ENCODE measurements around the gene RANBP10. TPM values are rescaled to one million over a fixed set of nuclear protein-coding genes. Genes with fewer than 3 reads are reported as not detected.
"Not testable (repeated sequence)": the region's sequence is repeated elsewhere in the genome, so short reads cannot be mapped to it uniquely, and the experiment has no call there.

The RANBP10 gene
- total RNA-seq, 1 donor from 2014 or later, result 11.4 TPM

DNA sequence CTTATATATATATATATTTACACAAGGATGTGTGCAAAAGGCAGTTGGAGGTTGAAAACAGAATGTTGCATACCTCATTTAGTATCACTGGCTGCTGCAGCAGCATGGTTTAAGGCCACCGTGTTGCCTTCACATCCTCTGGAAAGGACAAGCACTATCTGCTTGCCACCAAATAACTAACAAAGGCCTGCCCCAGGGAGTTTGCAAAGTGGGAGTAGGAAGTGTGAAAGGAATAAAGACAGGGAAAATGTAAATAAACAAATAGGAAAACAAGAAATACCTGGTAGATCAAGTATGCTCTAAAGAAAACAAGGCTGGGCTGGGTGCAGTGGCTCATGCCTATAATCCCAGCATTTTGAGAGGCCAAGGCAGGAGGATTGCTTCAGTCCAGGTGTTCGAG is 53.7 kb downstream of the RANBP10 start:
- H3K9me3 Mint-ChIP-seq, result no peaks in the 10 kb centered on the region
- Histone ChIP-seq H3K4me3 (no peak overlapping the region), H3K4me1 (no peaks in the 10 kb centered on the region), H3K4me2 (no peak overlapping the region), H3K27me3 (no peaks in the 10 kb centered on the region), H4K20me1 (ENCODE audit: low read depth) (peaks cover 9% of the 10 kb centered on the region), H3K27ac (no peak overlapping the region), H3K9ac (no peak overlapping the region), H3K36me3 (no peaks in the 10 kb centered on the region), H3K79me2 (ENCODE audit: low read depth) (no peaks in the 10 kb centered on the region), H3F3A (ENCODE audit: low read depth) (no peaks in the 10 kb centered on the region), H3K9me3 (ENCODE audit: low read depth) (no peaks in the 10 kb centered on the region), H2AFZ (replicated peaks) (no peak overlapping the region)
- TF ChIP-seq EZH2phosphoT487 (IDR thresholded peaks at IDR 0.05), result no peak
- TF ChIP-seq, protein P1, sequence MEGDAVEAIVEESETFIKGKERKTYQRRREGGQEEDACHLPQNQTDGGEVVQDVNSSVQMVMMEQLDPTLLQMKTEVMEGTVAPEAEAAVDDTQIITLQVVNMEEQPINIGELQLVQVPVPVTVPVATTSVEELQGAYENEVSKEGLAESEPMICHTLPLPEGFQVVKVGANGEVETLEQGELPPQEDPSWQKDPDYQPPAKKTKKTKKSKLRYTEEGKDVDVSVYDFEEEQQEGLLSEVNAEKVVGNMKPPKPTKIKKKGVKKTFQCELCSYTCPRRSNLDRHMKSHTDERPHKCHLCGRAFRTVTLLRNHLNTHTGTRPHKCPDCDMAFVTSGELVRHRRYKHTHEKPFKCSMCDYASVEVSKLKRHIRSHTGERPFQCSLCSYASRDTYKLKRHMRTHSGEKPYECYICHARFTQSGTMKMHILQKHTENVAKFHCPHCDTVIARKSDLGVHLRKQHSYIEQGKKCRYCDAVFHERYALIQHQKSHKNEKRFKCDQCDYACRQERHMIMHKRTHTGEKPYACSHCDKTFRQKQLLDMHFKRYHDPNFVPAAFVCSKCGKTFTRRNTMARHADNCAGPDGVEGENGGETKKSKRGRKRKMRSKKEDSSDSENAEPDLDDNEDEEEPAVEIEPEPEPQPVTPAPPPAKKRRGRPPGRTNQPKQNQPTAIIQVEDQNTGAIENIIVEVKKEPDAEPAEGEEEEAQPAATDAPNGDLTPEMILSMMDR (IDR thresholded peaks at IDR 0.05), result no peak
- H3K4me1 Mint-ChIP-seq, result no peaks in the 10 kb centered on the region
- H3K4me3 Mint-ChIP-seq, result no peak overlapping the region
- H3K27me3 Mint-ChIP-seq (ENCODE audit: insufficient read depth, low read depth), result no peaks in the 10 kb centered on the region
- DNase-seq (ENCODE audit: low spot score), result no peak
- H3K36me3 Mint-ChIP-seq, result peaks cover 5% of the 10 kb centered on the region
- no peak overlapping the region for H3K27ac Mint-ChIP-seq

GRCh38 chr16:67751331-67751730 is 55.0 kb downstream of the RANBP10 start:
- not testable (repeated sequence) for H3K27me3 Mint-ChIP-seq (ENCODE audit: insufficient read depth, low read depth); H3K4me3 Mint-ChIP-seq; DNase-seq (ENCODE audit: low spot score); H3K27me3 ChIP-seq; H3K36me3 Mint-ChIP-seq; H3K4me1 Mint-ChIP-seq; H3F3A ChIP-seq (ENCODE audit: low read depth); H3K79me2 ChIP-seq (ENCODE audit: low read depth); H3K27ac Mint-ChIP-seq; H3K9me3 ChIP-seq (ENCODE audit: low read depth); H2AFZ ChIP-seq (replicated peaks); H3K4me3 ChIP-seq; H3K36me3 ChIP-seq; H3K4me2 ChIP-seq; H3K9me3 Mint-ChIP-seq; H4K20me1 ChIP-seq (ENCODE audit: low read depth); H3K9ac ChIP-seq; H3K27ac ChIP-seq; H3K4me1 ChIP-seq

- no peaks in the 10 kb centered on the region for H3K27me3 ChIP-seq
Measured at GRCh38 chr16:67750466-67750865, 55.9 kb downstream of the RANBP10 start.

DNA sequence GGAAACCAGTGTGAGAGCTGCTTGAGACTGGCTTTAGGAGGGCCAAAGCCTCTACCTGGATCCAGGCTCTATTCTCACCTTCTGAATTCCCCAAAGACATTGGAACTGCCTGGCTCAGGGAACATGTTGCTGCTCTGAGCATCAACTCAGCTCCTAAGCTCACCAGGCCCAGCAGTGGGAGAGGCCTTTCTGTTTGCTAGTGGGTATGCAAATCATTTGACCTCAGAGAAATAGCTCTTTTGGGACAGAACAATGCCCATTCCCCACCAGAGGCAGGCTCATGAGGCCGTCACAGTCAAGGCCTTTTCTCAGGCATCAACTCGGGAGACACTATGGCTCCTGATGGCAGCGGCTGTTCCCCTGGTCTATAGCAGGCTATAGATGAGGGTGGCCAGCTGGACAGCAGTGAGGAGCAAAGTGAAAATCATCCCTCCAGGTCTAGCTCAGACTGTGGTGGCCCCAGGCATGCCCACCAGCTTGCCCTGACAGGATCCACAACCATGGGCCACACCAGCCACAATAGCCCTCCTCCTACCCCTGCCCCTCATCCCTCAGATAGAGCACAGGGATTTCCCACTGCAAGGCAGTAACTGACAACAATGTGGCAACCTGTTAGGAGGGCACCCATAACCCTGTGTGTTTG is 56.8 kb downstream of the RANBP10 start:
- Histone ChIP-seq H3K4me1 (no peaks in the 10 kb centered on the region), H2AFZ (replicated peaks) (no peak overlapping the region), H4K20me1 (ENCODE audit: low read depth) (peaks cover 9% of the 10 kb centered on the region), H3K9ac (no peak overlapping the region), H3K4me2 (no peak overlapping the region), H3K4me3 (no peak overlapping the region), H3K27me3 (no peaks in the 10 kb centered on the region), H3K9me3 (ENCODE audit: low read depth) (no peaks in the 10 kb centered on the region), H3K79me2 (ENCODE audit: low read depth) (no peaks in the 10 kb centered on the region), H3F3A (ENCODE audit: low read depth) (no peaks in the 10 kb centered on the region), H3K36me3 (no peaks in the 10 kb centered on the region), H3K27ac (no peak overlapping the region)
- H3K4me3 Mint-ChIP-seq, result no peak overlapping the region
- no peak overlapping the region for H3K27ac Mint-ChIP-seq
- H3K4me1 Mint-ChIP-seq, result peaks cover 1% of the 10 kb centered on the region
- no peak for DNase-seq (ENCODE audit: low spot score)
- H3K9me3 Mint-ChIP-seq, result no peaks in the 10 kb centered on the region
- TF ChIP-seq EZH2phosphoT487 (IDR thresholded peaks at IDR 0.05), result no peak
- TF ChIP-seq, protein P1 (IDR thresholded peaks at IDR 0.05), result no peak
- TF ChIP-seq EZH2 (IDR thresholded peaks at IDR 0.05), result no peak
- no peaks in the 10 kb centered on the region for H3K27me3 Mint-ChIP-seq (ENCODE audit: insufficient read depth, low read depth)
- H3K36me3 Mint-ChIP-seq, result peaks cover 11% of the 10 kb centered on the region

More at GRCh38 chr16:67750466-67750865, 55.9 kb downstream of the RANBP10 start:
- Histone ChIP-seq H3K4me3 (no peak overlapping the region), H3K4me2 (no peak overlapping the region), H3K9ac (no peak overlapping the region), H2AFZ (replicated peaks) (no peak overlapping the region), H3K4me1 (no peaks in the 10 kb centered on the region), H3K27ac (no peak overlapping the region), H3K36me3 (no peaks in the 10 kb centered on the region), H3K79me2 (ENCODE audit: low read depth) (no peaks in the 10 kb centered on the region), H3F3A (ENCODE audit: low read depth) (no peaks in the 10 kb centered on the region), H3K9me3 (ENCODE audit: low read depth) (no peaks in the 10 kb centered on the region), H4K20me1 (ENCODE audit: low read depth) (peaks cover 9% of the 10 kb centered on the region)
- no peaks in the 10 kb centered on the region for H3K9me3 Mint-ChIP-seq
- TF ChIP-seq EZH2phosphoT487 (IDR thresholded peaks at IDR 0.05), result no peak
- TF ChIP-seq, protein P1 (IDR thresholded peaks at IDR 0.05), result no peak
- no peak for TF ChIP-seq EZH2 (IDR thresholded peaks at IDR 0.05)
- H3K27me3 Mint-ChIP-seq (ENCODE audit: insufficient read depth, low read depth), result no peaks in the 10 kb centered on the region
- no peak overlapping the region for H3K4me3 Mint-ChIP-seq
- no peak for DNase-seq (ENCODE audit: low spot score)
- H3K27ac Mint-ChIP-seq, result no peak overlapping the region
- no peaks in the 10 kb centered on the region for H3K4me1 Mint-ChIP-seq
- peaks cover 9% of the 10 kb centered on the region for H3K36me3 Mint-ChIP-seq
